GM12891 (cell line): Measurements from ENCODE around the gene AGXT.

Experiments
- POLR2A ChIP-seq: IDR thresholded peaks from 2 replicates; pipeline ENCODE4 v1.6.1; 2011; ENCODE audit warnings: low read depth, low read length, control low read depth
- TAF1 ChIP-seq: IDR thresholded peaks from 2 replicates; pipeline ENCODE4 v1.6.1; 2011; ENCODE audit warnings: low read depth, low read length, control low read depth

DNA sequence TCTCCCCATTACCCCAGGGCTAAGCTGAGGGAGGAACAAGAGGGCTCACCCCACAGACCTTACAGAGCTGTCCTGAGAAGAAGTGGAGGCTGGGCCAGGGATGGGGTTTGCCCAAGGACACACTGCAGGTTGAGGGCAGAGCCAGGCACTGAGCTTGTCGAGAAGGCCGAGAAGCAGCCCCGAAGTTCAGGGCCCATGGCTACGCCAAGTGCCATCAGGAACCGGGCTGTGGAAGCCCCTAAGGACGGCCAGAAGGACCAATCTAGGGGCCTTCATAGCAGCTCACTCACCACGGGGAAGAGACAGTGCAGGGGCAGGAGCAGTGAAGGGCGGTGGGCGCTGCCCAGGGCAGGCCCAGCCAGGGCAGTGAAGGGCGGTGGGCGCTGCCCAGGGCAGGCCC is 18.6 kb upstream of the AGXT start:
- TF ChIP-seq TAF1 (no peak), POLR2A (no peak)
